Smooth muscle cell (in vitro differentiated cells): Measurements from ENCODE around the gene STYXL2. TPM values are rescaled to one million over a fixed set of nuclear protein-coding genes. Genes with fewer than 3 reads are reported as not detected.

Experiments
- DNase-seq: peaks from one replicate; lab custom pipeline; 2025; ENCODE audit not compliant: unreplicated experiment; lab: John Stamatoyannopoulos, UW
- H2AFZ ChIP-seq: fragments of 200-600 bp; sonication (generic); 2 replicates; pipeline ENCODE4 v1.6.0; 2016; ENCODE audit warnings: antibody characterized with exemption, low read depth, mild to moderate bottlenecking
- H3F3A ChIP-seq: fragments of 200-600 bp; sonication (generic); 2 replicates; pipeline ENCODE4 v1.6.0; 2017; ENCODE audit warnings: antibody characterized with exemption, low read depth
- H3K27ac ChIP-seq: fragments of 200-600 bp; sonication (generic); 2 replicates; pipeline ENCODE4 v1.5.1; 2016; ENCODE audit warnings: low read depth, mild to moderate bottlenecking
- H3K27me3 ChIP-seq: fragments of 200-600 bp; sonication (generic); 2 replicates; pipeline ENCODE4 v1.6.1; 2016; ENCODE audit warnings: low read depth, mild to moderate bottlenecking
- H3K36me3 ChIP-seq: fragments of 200-600 bp; sonication (generic); 2 replicates; pipeline ENCODE4 v1.5.1; 2016; ENCODE audit warnings: low read depth
- H3K4me1 ChIP-seq: fragments of 200-600 bp; sonication (generic); 2 replicates; pipeline ENCODE4 v1.5.1; 2016; ENCODE audit warnings: low read depth
- H3K4me2 ChIP-seq: fragments of 200-600 bp; sonication (generic); 2 replicates; pipeline ENCODE4 v1.6.0; 2016; ENCODE audit warnings: mild to moderate bottlenecking
- H3K4me3 ChIP-seq: fragments of 200-600 bp; sonication (generic); 2 replicates; pipeline ENCODE4 v1.5.1; 2016; ENCODE audit warnings: mild to moderate bottlenecking
- H3K79me2 ChIP-seq: fragments of 200-600 bp; sonication (generic); 2 replicates; pipeline ENCODE4 v1.6.0; 2016; ENCODE audit warnings: low read depth, mild to moderate bottlenecking
- H3K9ac ChIP-seq: fragments of 200-600 bp; sonication (generic); 2 replicates; pipeline ENCODE4 v1.6.0; 2016; ENCODE audit warnings: low read depth
- H3K9me3 ChIP-seq: fragments of 200-600 bp; sonication (generic); replicated peaks from 2 replicates; pipeline ENCODE4 v1.5.1; 2016; ENCODE audit warnings: low read depth
- H4K20me1 ChIP-seq: fragments of 200-600 bp; sonication (generic); 2 replicates; pipeline ENCODE4 v1.6.0; 2016; ENCODE audit warnings: low read depth
- CTCF ChIP-seq: fragments of 200-600 bp; sonication (generic); IDR thresholded peaks from 2 replicates; pipeline ENCODE4 v1.5.1; 2017; ENCODE audit warnings: borderline replicate concordance, mild to moderate bottlenecking, antibody characterized with exemption; ENCODE audit not compliant: insufficient read depth, poor library complexity, severe bottlenecking
- WGBS: methylation state at CpG from one replicate; pipeline ENCODE4 v1.1.7; 2016; ENCODE audit warnings: low lambda C conversion rate; 5-methylcytosine and 5-hydroxymethylcytosine counted together
- polyA plus RNA-seq: library from polyadenylated mRNA; unstranded; fragments of >200 nt; fragmentation: Nextera tagmentation; extraction: Ambion mirVana; gene quantifications from 2 replicates; pipeline ENCODE4 v1.2.1, GENCODE V29; 2016
- total RNA-seq: library from RNA; depleted of rRNA; stranded (reverse); fragments of >200 nt; gene quantifications from 2 replicates; pipeline ENCODE4 v1.2.3, GENCODE V29; 2014

Gene STYXL2
- total and polyA plus RNA-seq, 2 experiments from 2014 or later = 0.13 to 0.74 TPM

- Histone ChIP-seq H3K4me2 (no peak overlapping the region), H3K4me1 (peaks cover 6% of the 10 kb centered on the region), H3K36me3 (no peaks in the 10 kb centered on the region), H4K20me1 (no peaks in the 10 kb centered on the region), H3K27me3 (no peaks in the 10 kb centered on the region), H3K4me3 (no peak overlapping the region), H3F3A (no peaks in the 10 kb centered on the region), H3K79me2 (no peaks in the 10 kb centered on the region), H3K27ac (no peak overlapping the region), H3K9me3 (no peaks in the 10 kb centered on the region), H2AFZ (no peak overlapping the region), H3K9ac (no peak overlapping the region)
- WGBS = 94% methylated on average over 2 of the region's 2 CpGs
- no peak for DNase-seq
- TF ChIP-seq CTCF = no peak
These were observed 6.9 kb downstream of the STYXL2 start for GRCh38 chr1:167100730-167101129.

GRCh38 chr1:167101754-167102153 is 7.9 kb downstream of the STYXL2 start:
- Histone ChIP-seq H3K36me3 (no peaks in the 10 kb centered on the region), H3K4me1 (peaks cover 11% of the 10 kb centered on the region), H3K27me3 (no peaks in the 10 kb centered on the region), H4K20me1 (no peaks in the 10 kb centered on the region), H3K9ac (no peak overlapping the region), H3K4me3 (no peak overlapping the region), H3K27ac (no peak overlapping the region), H3K4me2 (no peak overlapping the region), H3K79me2 (no peaks in the 10 kb centered on the region), H3K9me3 (no peaks in the 10 kb centered on the region), H2AFZ (no peak overlapping the region), H3F3A (no peaks in the 10 kb centered on the region)
- 78% methylated on average over 2 of the region's 2 CpGs for WGBS
- no peak for DNase-seq
- TF ChIP-seq CTCF = no peak

- Histone ChIP-seq H3K27ac (no peak overlapping the region), H4K20me1 (no peaks in the 10 kb centered on the region), H3K4me1 (peaks cover 11% of the 10 kb centered on the region), H3K27me3 (no peaks in the 10 kb centered on the region), H3K9ac (no peak overlapping the region), H3K36me3 (no peaks in the 10 kb centered on the region), H3F3A (no peaks in the 10 kb centered on the region), H2AFZ (no peak overlapping the region), H3K4me2 (no peak overlapping the region), H3K9me3 (no peaks in the 10 kb centered on the region), H3K79me2 (no peaks in the 10 kb centered on the region), H3K4me3 (no peak overlapping the region)
- no peak for DNase-seq
- 60% methylated on average over 5 of the region's 5 CpGs for WGBS
- TF ChIP-seq CTCF = no peak
These were observed 9.2 kb downstream of the STYXL2 start for GRCh38 chr1:167102906-167103573.

GRCh38 chr1:167104256-167104633 is 10.4 kb downstream of the STYXL2 start:
- H3K4me2 ChIP-seq = no peak overlapping the region
- TF ChIP-seq CTCF = no peak

More at GRCh38 chr1:167104256-167104633, 10.4 kb downstream of the STYXL2 start:
- Histone ChIP-seq H3K27ac (no peak overlapping the region), H3K9ac (no peak overlapping the region), H3K4me3 (no peak overlapping the region), H3K27me3 (no peaks in the 10 kb centered on the region), H2AFZ (no peak overlapping the region), H3K9me3 (no peaks in the 10 kb centered on the region), H3K79me2 (no peaks in the 10 kb centered on the region), H3K4me1 (peaks cover 11% of the 10 kb centered on the region), H4K20me1 (no peaks in the 10 kb centered on the region), H3F3A (no peaks in the 10 kb centered on the region), H3K36me3 (no peaks in the 10 kb centered on the region)
- WGBS = 84% methylated on average over 6 of the region's 6 CpGs
- no peak for DNase-seq
